NCI-H446 treated with DMSO at 0.1 percent for 48 hours (cell line): ENCODE data around the gene STAT5B.

Experiments
- DNase-seq: peaks from one replicate; lab custom pipeline; 2025; lab: John Stamatoyannopoulos, UW

The STAT5B gene

DNA sequence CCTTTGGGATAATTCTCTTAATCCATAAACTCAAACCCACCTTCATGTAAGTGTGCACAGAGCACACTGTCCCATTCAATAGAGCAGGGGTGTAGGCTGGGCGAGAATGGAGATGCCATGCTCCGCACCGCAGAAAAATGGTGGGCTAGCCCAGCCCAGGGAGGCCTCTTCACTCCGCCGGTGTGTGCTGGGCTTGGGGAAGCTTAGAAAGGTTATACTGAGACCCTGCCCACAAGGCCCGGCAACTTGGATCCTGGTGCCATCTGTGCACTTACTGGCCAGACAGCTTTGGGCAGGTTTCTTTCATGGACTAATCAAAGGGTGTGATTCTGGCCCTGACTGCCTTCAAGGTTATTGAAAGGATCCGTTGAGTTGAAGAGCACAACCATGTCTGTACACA lies 8.4 kb upstream of the STAT5B start:
- DNase-seq: no peak

DNA sequence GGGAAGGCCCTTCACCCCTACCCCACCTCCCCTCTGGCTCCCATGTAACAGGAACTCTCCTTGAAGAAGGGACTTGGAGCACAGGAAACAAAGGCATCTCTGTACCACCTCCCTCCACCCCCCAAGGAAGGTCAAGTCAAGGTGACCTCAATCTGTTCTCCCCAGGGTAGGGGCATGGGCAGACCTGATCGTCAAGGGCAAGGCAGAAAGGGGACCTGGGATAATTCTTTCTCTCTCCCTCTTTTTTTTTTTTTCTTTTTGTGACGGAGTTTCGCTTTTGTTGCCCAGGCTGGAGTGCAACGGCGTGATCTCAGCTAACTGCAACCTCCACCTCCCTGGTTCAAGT lies 7.8 kb upstream of the STAT5B start:
- DNase-seq: no peak

DNA sequence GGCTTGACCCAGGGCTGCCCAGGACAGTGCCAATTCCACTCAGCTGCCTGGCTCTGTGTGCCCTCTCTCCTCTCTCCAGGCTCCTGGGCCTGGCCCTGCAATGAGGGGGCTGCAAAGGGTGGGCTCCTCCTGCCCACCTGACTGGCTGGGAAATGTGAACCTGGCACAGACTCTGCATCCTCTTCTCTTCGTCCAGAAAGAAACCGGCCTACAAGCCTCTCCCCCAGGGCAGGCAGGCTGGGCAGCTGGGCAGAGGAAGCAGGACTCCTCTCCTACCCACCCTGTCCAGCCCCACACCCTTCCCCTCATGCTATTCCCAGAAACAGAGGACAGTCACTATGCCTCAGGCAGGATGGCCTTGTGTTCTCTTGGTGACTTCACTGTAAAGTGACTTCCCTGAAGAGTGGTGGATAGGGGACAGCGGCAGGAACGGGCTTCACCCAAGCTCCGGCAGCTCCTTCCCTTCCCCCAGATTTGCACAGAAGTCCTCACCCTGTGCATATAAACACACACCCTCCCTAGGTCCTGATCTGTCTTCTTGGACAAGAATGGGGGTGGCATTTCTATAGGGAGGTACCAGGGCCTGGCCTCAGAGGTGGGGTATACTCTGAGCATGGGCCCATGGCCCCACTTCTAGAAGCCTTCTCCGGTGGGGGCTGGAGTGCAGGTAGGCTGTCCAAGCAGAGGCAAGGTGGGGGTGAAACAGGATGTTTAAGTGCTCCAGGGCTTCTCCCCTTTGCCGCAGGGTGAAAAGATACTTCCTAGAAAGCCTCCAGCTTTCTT lies 7.2 kb upstream of the STAT5B start:
- no peak for DNase-seq

DNA sequence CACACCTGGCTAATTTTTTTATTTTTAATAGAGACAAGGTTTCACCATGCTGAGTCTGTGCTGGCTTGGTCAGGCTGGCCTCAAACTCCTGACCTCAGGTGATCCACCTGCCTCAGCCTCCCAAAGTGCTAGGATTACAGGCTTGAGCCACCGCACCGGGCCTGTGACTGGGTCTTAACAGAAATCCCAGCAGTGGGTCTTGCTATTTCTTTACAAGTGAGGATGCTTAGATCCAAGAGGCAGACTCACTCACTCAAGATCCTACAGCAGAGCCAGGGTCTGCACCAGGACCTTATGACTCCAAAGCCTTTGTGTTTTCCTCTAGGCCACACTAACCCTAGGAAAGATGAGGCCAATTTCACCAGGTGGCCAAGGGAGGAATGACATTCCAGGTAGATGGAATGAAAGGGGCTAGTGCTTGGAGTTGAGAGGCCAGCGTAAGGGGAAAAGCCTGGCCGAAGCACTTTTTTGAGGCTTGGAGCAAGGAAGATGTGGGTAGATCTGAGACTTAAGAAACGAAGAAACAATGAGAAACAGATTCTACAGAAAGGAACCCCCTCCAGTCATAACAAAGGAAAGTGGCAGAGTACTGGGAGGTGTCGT lies 6.4 kb upstream of the STAT5B start:
- no peak for DNase-seq

DNA sequence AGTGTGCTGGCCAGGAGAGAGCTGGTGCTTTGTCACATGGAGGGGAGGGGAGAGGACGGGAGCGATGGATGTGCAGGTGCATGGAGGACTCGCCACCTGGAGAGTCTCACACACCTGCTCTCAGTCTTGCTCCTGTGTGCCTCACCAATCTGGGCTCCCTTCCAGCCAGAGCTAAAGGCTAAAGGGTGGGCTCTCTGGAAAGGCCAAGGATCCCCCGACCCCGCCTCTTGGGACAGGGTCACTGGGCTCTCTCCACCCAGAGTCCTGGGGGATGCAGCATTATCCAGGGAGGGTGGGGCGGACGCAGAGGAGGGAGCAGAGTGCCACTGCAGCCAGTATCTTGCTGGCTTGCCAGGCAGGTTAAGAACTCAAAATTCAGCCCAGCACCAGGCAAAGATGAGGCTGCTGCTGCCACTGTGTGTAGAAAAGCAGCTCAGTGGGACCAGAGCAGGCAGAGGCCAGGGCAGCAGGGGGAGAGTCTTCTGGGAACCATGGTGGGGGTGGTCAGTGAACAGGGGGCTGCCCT lies 5.4 kb upstream of the STAT5B start:
- DNase-seq: no peak

DNA sequence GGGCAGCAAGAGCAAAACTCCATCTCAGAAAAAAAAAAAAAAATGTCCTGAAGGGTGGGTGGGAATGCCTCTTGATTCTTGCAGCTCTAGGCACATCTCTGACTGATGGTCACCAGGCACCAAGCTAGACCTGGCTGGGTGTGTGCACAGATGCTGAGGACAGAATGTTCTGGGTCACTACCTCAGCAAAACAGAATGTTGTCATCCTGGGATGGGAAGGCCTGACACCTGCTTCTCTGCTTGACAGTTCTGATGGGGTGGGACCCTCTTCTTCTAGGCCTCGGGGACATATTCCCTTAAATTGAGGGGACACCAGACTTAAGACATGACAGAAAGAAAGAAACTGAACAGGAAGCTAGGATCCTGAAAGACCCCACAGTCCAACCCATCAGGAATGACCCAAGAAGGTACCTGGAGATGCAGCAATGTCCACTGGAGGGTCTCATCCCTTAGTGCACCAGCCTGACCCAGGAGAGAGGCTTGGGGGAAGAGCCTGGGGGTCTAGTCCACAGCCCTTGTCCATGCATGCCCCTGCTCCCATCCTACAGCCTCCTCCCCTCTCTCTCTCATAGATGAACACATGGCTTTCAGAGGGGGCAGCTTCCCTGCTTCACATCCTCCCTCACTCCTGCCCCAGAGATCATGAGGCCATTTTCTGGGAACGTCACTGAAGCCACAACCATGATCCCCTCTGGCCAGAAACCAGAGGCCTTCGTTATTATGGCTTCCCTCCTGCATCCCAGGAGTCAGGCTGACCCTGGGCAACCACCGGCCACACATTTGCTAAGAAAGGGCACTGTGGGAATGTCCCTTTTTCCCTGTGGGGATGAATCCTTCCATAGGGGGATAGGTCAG lies 3.8 kb upstream of the STAT5B start:
- DNase-seq: no peak

DNA sequence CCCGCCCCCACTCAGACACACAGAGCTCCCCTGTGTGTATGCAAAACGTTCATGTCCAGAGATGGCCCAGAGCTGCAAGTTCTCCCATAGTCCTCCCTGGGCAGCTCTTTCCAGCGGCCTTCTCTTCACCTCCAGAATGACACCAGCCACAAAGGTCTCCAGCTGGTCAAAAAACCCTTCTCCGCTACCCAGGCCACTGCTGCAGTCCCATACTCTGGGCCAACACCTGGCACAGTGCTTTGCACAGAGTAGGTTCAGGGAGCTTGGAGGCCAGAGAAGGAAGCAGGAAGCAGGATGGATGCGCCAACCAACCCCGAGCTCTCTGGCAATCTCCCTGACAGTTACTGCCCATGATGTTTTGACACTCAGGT lies 1.1 kb upstream of the STAT5B start:
- DNase-seq: no peak

DNA sequence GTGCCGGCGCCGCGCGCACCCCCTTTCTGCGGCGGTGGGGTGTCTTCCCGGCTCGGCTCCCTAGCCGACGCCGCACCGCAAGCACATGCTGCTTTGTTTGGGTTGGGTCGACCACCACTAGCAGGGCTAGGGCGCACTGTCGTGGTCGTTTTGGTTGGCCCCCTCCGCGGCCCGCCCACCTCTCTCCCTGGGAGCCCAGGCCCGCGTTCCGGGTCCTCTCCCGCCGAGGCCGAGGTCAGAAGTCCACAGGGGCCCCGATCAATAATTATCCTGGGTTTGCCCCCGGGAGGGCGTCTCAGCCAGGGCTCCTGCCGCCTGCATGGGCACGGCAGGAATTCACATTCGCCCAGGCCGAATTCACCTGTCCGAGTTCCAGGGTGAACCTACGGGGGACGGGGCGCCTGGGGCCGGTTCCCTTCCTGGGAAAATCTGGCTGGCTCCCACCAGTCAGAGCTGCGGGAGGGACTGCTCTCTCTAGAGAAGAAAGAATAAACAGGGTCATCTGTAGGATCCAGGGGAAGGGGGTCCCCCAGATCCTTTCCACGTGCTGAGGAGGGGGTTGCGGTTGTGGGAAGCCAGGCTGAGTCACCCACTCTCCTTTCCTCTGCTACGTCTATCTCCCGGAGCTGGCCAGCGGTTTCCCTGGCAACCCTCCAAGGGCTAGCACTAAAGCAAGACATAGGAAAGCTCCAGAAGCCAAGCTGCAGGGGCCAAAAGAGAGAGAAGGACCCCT lies 584 bp upstream of the STAT5B start:
- DNase-seq: no peak

DNA sequence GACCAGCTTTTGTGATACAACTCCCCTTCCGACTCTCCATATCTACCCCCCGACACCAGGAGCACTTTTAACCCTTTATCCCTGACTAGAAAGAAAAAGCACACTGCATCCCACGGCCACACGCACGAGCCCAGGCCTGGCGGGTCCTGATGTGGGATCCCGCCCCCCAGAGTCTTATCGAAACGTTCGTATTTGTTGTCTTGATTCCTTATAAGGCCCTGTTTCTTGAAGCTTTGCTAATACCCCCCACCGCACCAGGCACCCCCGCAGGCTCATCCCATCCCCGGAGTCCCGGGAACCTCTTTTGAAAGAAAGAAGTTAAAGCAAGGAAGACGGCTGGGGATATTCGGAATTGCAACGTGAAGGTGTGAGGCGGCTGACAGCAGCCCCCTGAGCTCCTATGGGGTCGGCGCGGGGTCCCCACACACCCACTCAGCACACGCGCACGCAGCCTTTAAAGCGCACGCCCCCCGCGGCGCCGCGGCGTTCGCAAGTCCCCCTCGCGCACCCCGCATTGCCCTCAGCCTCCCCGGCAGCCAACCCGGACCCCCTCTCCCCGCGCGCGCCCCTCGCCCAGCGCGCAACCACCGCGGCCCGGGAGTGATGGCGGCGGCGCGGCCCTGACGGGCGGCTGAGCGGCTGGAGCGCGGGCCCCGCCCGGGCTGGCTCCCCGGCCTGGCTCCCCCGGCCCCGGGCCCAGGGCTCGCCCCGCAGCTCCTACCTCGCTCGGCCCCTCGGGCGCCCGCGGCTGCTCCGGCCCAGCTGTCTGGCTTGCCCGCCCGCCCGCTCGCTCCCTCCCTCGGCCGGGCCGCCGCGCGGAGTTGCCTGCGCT lies 448 bp downstream of the STAT5B start:
- no peak for DNase-seq

DNA sequence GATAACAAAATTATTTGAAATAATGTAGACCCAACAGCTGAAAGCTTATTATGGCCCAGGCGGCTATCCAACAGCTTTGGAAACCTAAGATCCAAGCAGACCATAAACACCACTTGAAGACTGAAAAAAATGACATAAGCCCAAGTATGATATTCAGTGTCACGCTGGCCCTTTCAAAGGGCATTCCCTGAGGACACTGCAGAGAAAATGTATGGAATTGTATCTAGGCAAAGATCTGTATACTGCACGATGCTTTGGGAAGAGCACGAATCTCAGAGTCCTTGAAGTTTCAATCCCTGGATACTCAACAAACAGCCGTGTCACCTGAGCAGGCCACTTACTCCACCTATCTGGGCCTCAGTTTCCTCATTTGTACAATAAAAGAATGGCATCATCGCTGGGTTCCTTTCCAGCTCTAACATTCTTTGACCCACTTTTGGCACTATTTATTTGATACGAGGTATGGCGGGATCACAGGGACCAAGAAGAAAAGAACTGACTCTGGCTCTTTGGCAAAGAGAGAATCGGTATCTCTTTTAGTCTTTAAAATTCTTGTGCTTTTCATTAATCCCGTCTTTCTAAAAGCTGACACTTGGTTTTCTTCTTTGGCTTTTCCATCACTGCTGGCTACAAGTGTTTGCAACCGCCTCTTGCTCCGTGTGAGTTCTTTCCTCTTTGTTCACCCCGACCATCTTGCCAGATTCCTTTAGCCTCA lies 1.2 kb downstream of the STAT5B start:
- DNase-seq: no peak

DNA sequence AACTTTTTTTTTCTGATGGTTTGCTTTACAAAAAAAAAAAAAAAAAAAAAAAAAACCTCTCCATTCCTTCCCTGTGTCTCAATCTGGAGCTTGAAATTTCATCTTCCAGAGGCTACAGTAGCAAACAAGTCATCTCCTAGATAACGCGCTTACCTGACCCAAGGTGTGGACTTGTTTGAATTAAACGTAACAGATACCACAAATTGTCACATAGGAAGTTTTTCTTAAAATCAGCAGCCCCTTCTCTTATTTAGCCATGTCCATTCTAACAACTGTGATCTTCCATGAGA lies 2.0 kb downstream of the STAT5B start:
- no peak for DNase-seq

DNA sequence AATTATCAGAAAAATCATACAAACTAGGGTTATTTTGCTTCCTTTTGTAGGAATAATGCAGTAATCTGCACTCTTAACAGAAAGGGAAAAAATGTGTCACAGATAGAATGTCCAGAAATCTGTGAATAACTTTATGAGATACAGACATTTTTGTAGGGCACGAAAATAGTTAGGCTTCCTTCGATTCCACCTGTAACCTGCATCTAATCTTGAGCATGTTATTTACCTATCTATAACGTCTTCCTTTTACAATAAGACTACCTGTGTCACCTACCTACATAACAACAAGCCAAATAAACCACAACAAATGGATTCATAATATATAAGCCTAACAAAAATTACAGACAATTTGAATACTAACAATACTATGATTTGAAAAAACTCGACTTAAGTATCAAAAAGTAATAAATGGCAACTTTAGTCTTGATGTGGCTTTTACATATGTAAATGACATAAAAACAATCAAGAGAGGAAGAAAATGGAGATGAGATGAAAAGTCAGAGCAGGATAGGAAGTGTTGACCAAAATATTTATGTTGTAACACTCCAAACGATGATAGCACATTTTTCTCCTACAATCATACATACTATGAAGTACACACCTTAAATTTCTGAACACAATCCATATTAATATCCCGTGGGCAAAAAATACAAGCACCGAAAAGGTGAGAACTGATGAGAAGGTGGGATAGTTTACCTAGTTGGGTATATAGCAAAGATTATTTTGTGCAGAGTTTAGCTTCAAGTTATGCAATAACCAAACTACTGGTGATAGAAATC lies 2.5 kb downstream of the STAT5B start:
- no peak for DNase-seq

DNA sequence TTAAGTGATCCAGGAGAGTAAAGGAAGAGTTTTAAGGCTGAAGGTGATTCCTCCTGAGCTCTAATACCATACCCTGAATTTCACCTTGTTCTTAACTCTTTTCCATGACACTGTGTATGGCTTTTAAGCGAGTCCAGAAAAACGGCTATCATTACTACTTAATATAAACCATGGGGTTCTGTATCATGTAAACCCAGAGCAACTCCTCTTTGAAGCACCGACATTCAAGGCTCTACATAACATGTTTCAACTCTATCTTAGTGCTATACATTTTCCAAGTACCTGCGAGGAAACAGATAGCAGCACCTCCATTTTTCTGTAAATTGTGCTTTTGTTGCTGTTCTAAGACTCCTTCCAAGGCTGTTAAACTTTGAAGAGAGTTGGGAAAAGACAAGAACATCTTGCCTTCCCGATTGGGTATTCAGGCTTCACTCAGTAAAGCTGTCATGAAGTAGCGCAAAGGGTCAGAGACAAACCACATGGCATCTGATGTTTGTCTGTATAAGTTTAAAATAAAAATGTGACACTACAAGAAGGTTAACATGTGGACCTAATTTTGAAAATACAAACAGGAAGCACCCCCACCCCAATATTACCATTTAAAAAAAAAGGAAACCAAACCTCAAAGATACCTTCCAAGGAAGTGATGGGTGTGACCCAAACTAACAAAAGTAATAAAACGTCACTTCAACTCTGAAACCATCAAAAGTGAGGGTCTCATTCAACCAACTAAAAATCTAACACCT lies 3.9 kb downstream of the STAT5B start:
- DNase-seq: no peak

DNA sequence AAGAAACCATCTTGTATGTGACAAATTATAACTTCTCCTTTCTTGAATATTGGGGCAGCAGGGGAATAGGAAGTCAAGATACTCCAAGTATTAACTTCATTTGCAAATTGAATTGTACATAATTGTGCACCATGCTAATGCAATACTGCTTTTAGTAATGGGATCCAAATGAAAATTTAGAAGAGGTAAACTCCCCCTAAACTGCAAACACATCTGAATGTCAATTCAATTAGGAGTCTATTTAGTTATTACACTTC lies 4.5 kb downstream of the STAT5B start:
- DNase-seq: no peak

DNA sequence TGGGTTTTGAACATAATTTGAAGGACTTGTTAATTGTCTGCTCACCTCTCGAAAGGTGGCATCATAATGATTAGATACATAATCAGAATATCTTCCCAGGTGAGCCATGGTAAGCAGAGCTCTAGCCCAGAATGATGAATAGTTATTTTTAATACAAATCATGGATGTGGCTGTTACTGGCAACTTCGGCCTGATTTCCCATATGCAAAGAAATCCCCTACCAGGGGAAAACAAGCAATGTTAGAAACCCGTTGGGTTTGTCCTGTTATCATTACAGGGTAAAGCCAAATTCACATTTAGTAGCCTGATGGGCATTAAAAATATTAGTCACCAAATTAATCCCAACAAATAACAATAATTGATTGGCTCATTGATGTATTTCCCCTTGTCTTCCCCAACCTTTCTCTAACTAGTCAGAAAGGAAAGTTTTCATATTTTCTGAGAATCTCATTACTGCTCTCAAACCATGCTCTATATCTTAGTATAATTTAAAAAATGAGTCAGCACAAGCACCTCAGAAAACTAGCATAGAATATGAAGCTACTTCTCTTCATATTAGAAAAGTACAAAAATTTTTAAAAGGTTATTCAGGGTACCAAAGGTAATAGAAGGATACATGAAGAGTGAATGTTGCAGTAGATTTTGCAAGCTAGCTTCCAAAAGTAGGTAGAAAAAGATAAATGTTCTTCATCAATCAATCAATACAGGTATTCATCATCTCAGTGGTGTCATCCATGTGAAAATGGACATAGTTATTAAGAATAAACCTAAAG lies 5.0 kb downstream of the STAT5B start:
- DNase-seq: no peak

DNA sequence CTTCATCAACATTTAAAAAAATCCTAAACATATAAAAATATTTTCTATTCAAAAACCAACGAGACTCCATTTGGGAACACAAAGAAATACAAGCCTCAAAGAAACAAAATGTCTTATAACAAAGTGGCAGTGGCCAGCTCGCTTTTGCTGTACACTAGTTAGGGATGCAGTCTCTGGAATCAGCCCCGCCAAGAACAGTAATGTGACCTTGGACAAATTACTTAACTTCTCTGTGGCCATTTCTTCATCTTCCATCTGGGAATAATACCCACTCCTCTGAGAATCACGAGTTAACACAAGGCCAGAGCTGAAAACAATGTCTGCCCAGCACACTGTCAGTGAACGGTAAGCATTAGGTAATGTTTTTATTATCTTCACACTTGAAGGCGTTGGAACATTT lies 5.6 kb downstream of the STAT5B start:
- DNase-seq: no peak

DNA sequence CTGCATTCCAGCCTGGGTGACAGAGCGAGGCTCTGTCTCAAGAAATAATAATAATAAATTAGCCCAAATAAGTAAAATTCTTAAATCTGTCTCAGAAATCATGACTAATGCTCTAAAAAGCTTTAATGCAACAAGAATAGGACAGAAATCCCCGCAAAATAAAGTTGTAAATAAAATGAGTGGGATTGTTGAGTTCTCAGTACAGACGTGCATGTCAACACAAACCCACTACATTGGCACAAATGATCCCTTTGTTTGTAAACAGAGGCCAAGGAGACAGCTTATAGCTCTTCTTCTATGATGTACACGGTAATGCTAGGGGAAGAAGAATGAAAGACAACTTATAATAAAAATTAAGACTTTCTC lies 6.0 kb downstream of the STAT5B start:
- DNase-seq: no peak

DNA sequence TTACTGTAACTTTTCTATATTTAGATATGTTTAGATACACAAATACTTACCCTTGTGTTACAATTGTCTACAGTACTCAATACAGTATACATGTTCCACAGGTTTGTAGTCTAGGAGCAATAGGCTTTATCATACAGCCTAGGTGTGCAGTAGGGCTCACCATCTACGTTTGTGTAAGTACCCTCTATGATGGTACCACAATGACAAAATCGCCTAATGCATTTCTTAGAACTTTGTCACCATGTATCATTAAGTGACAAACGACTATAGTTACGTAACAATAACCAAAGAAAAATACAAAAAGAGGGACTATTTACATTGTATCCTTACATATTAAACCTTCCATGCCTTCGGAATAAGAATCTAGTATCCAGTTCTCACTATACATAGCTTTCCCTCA lies 8.0 kb downstream of the STAT5B start:
- no peak for DNase-seq
